ENCODE results near the gene CLEC2L. TPM values are rescaled to one million over a fixed set of nuclear protein-coding genes. Genes with fewer than 3 reads are reported as not detected.

Gene CLEC2L
- total RNA-seq, 2 donors from 2014 or later: not detected

- no peak for DNase-seq (ENCODE audit: low spot score)
These were observed 68.2 kb downstream of the CLEC2L start for GRCh38 chr7:139591550-139592195.

GRCh38 chr7:139592801-139593461 lies 69.4 kb downstream of the CLEC2L start:
- Histone ChIP-seq H3K27me3 (replicated peaks; ENCODE audit: insufficient read depth) (no peaks in the 10 kb centered on the region), H3K27ac (no peak overlapping the region), H3K4me3 (no peak overlapping the region), H3K36me3 (peaks cover 71% of the 10 kb centered on the region), H3K4me1 (ENCODE audit: control insufficient read depth in 1 of 2, low read depth in 2 of 2) (no peaks in the 10 kb centered on the region), H3K9me3 (no peaks in the 10 kb centered on the region)
- ATAC-seq (ENCODE audit: insufficient number of reproducible peaks, low FRiP score, low read depth): no peak
- no peak for DNase-seq (ENCODE audit: low spot score)
- no peak for TF ChIP-seq CTCF (IDR thresholded peaks at IDR 0.05)

More at GRCh38 chr7:139591550-139592195, 68.2 kb downstream of the CLEC2L start:
- Histone ChIP-seq H3K4me1 (ENCODE audit: control insufficient read depth in 1 of 2, low read depth in 2 of 2) (no peaks in the 10 kb centered on the region), H3K27me3 (replicated peaks; ENCODE audit: insufficient read depth) (no peaks in the 10 kb centered on the region), H3K27ac (no peak overlapping the region), H3K9me3 (no peaks in the 10 kb centered on the region), H3K4me3 (no peak overlapping the region), H3K36me3 (peaks cover 62% of the 10 kb centered on the region)
- no peak for ATAC-seq (ENCODE audit: insufficient number of reproducible peaks, low FRiP score, low read depth)
- TF ChIP-seq CTCF (IDR thresholded peaks at IDR 0.05): no peak

- Histone ChIP-seq H3K27ac (no peak overlapping the region), H3K9me3 (no peaks in the 10 kb centered on the region), H3K4me3 (no peak overlapping the region), H3K36me3 (peaks cover 75% of the 10 kb centered on the region), H3K27me3 (replicated peaks; ENCODE audit: insufficient read depth) (no peaks in the 10 kb centered on the region), H3K4me1 (ENCODE audit: control insufficient read depth in 1 of 2, low read depth in 2 of 2) (peaks cover 0 to 4% of the 10 kb centered on the region in 2 donors)
- TF ChIP-seq CTCF (IDR thresholded peaks at IDR 0.05): no peak
- ATAC-seq (ENCODE audit: insufficient number of reproducible peaks, low FRiP score, low read depth): no peak
- no peak for DNase-seq (ENCODE audit: low spot score)
These were observed 70.6 kb downstream of the CLEC2L start for GRCh38 chr7:139594090-139594489.

Other genes starting within 250 kb of the CLEC2L start
- 10 to 100 TPM in 1 of 2 donors, 1 to 10 TPM in 1; 7.9 to 11.4 TPM for gene FMC1, start 182.3 kb upstream of the CLEC2L start, total RNA-seq
- gene LUC7L2, start 163.8 kb upstream of the CLEC2L start, total RNA-seq: 100 to 1,000 TPM in 1 of 2 donors, 10 to 100 TPM in 1; 73.4 to 137 TPM
- gene KLRG2, start 40.0 kb upstream of the CLEC2L start, total RNA-seq: not detected